DND-41 (cell line): ENCODE measurements around the gene LHFPL2.

Experiments used
- ATAC-seq: fragments of 200-7000 bp; cut with Tn5 transposase; 3 replicates; pipeline ENCODE4 v1.9.1; 2021; ENCODE audit warnings: low read depth; ENCODE audit not compliant: insufficient read depth
- DNase-seq: peaks from one replicate; pipeline ENCODE4 v3.0.0-alpha.2; 2020
- H2AFZ ChIP-seq: 2 replicates; pipeline ENCODE4 v1.6.0; 2012; ENCODE audit warnings: low read depth, low read length
- H3K27ac ChIP-seq: 2 replicates; pipeline ENCODE4 v1.5.1; 2012; ENCODE audit warnings: low read length, inconsistent platforms
- H3K27me3 ChIP-seq: fragments of 200-600 bp; sonication (generic); 2 replicates; pipeline ENCODE4 v1.6.0; 2012; ENCODE audit warnings: low read length, mild to moderate bottlenecking, inconsistent platforms; ENCODE audit not compliant: insufficient read depth, poor library complexity
- H3K36me3 ChIP-seq: 2 replicates; pipeline ENCODE4 v1.5.1; 2012; ENCODE audit warnings: low read length, inconsistent platforms; ENCODE audit not compliant: insufficient read depth
- H3K4me1 ChIP-seq: 2 replicates; pipeline ENCODE4 v1.5.1; 2012; ENCODE audit warnings: mild to moderate bottlenecking, low read length; ENCODE audit not compliant: insufficient read depth
- H3K4me2 ChIP-seq: 2 replicates; pipeline ENCODE4 v1.6.0; 2012; ENCODE audit warnings: mild to moderate bottlenecking, moderate library complexity, low read length, inconsistent platforms; ENCODE audit not compliant: insufficient read depth
- H3K4me3 ChIP-seq, 2 experiments: fragments of 200-600 bp in 1 of 2; shearing (Covaris generic) in 1 of 2; 2 replicates each; pipeline ENCODE4 v1.5.1; 2012 to 2016; ENCODE audit warnings: inconsistent platforms in 2 of 2, low read length in 2 of 2, mild to moderate bottlenecking in 2 of 2, low read depth in 1 of 2, moderate library complexity in 1 of 2
- H3K79me2 ChIP-seq: 2 replicates; pipeline ENCODE4 v1.6.0; 2012; ENCODE audit warnings: low read length, inconsistent platforms; ENCODE audit not compliant: insufficient read depth
- H3K9ac ChIP-seq: 2 replicates; pipeline ENCODE4 v1.6.0; 2012; ENCODE audit warnings: low read depth, mild to moderate bottlenecking, inconsistent platforms, low read length, moderate library complexity
- H3K9me3 ChIP-seq: 2 replicates; pipeline ENCODE4 v1.5.1; 2012; ENCODE audit warnings: low read length, moderate library complexity, mild to moderate bottlenecking, inconsistent platforms; ENCODE audit not compliant: insufficient read depth, severe bottlenecking
- H4K20me1 ChIP-seq: 2 replicates; pipeline ENCODE4 v1.6.0; 2012; ENCODE audit warnings: low read length; ENCODE audit not compliant: insufficient read depth
- EZH2 ChIP-seq: IDR thresholded peaks from 3 replicates; pipeline ENCODE4 v1.6.1; 2012; ENCODE audit warnings: borderline replicate concordance, low read depth, mild to moderate bottlenecking, moderate library complexity, low read length, inconsistent platforms; ENCODE audit not compliant: severe bottlenecking
- TF ChIP-seq, protein P1 (sequence below): IDR thresholded peaks from 2 replicates; pipeline ENCODE4 v1.5.1; 2012; ENCODE audit warnings: borderline replicate concordance, low read length, moderate library complexity, mild to moderate bottlenecking; ENCODE audit not compliant: poor library complexity, severe bottlenecking; ENCODE audit errors: extremely low read depth

LHFPL2 gene

DNA sequence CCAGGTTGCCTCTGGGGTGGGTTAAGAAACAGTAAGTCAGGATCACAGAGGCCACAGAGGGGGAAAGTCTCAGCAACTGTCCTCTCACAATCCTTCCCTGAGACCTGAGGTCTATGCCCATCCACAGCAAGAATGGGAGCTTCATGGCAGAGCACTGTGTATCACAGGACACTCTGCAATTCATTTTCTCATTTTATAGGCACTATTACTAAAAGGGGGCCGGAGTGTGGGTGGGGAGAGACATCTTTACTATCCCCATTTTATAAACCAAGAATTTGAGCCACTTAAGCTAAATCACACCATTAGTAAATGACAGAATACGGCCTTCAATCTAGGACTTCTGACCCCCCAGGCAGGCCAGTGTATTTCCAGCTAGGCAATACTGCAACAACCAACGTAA lies 79.9 kb downstream of the LHFPL2 start:
- H3K9ac ChIP-seq: no peak overlapping the region
- H3K27me3 ChIP-seq: peaks cover 5% of the 10 kb centered on the region
- no peaks in the 10 kb centered on the region for H3K79me2 ChIP-seq
- DNase-seq: no peak
- no peak overlapping the region for H3K27ac ChIP-seq
- no peaks in the 10 kb centered on the region for H3K4me1 ChIP-seq
- H3K4me3 ChIP-seq: no peak overlapping the region
- no peaks in the 10 kb centered on the region for H3K9me3 ChIP-seq
- no peaks in the 10 kb centered on the region for H3K36me3 ChIP-seq
- no peak overlapping the region for H2AFZ ChIP-seq
- H4K20me1 ChIP-seq: no peaks in the 10 kb centered on the region
- TF ChIP-seq, protein P1, sequence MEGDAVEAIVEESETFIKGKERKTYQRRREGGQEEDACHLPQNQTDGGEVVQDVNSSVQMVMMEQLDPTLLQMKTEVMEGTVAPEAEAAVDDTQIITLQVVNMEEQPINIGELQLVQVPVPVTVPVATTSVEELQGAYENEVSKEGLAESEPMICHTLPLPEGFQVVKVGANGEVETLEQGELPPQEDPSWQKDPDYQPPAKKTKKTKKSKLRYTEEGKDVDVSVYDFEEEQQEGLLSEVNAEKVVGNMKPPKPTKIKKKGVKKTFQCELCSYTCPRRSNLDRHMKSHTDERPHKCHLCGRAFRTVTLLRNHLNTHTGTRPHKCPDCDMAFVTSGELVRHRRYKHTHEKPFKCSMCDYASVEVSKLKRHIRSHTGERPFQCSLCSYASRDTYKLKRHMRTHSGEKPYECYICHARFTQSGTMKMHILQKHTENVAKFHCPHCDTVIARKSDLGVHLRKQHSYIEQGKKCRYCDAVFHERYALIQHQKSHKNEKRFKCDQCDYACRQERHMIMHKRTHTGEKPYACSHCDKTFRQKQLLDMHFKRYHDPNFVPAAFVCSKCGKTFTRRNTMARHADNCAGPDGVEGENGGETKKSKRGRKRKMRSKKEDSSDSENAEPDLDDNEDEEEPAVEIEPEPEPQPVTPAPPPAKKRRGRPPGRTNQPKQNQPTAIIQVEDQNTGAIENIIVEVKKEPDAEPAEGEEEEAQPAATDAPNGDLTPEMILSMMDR: no peak
- ATAC-seq: no peak
- no peak overlapping the region for H3K4me2 ChIP-seq

DNA sequence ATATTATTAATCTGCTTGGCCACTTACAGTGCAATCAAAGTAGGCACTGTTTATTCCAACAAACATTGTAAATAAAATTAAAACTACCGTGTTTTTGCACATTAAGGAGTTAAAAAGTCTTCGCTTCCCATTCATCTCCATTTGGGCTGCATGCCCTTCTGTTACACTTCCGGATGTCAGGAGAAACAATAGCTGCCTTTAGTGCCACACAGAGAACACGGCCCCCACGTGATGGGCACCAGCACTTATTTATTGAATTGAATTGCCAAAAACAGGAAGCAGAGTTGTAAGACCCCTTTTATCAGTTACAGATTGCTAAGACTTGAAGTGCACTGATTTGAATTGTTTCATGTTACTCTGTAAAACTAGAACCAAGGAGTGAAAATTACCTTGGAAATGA lies 80.4 kb downstream of the LHFPL2 start:
- no peaks in the 10 kb centered on the region for H4K20me1 ChIP-seq
- ATAC-seq (no peak), DNase-seq (no peak)
- no peak overlapping the region for H3K27ac ChIP-seq
- H3K36me3 ChIP-seq: no peaks in the 10 kb centered on the region
- no peak for TF ChIP-seq EZH2
- TF ChIP-seq, protein P1: no peak
- H3K79me2 ChIP-seq: no peaks in the 10 kb centered on the region
- H3K9me3 ChIP-seq: no peaks in the 10 kb centered on the region
- no peaks in the 10 kb centered on the region for H3K4me1 ChIP-seq
- H3K9ac ChIP-seq: no peak overlapping the region
- H2AFZ ChIP-seq: no peak overlapping the region
- H3K4me3 ChIP-seq: no peak overlapping the region
- H3K27me3 ChIP-seq: peaks cover 5% of the 10 kb centered on the region
- no peak overlapping the region for H3K4me2 ChIP-seq

DNA sequence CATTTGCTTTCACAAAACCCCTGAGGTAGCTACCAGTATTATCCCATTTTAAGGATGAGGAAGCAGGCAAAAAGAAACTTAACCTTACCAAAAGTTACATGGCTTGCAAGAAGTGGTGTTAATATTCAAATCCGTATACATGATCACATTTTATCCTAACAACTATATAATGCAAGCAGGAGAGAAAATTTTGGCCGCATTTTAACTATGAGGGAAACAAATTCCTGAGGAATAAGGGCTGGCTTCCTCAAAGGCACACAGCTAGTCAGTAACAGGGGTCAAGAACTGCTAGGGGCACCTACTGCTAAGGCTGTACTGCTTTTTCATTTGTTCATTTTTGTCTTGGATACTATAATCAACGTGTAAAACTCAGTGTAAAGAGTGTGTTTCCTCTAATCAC lies 81.0 kb downstream of the LHFPL2 start:
- no peak overlapping the region for H3K4me3 ChIP-seq
- no peaks in the 10 kb centered on the region for H3K36me3 ChIP-seq
- no peak overlapping the region for H2AFZ ChIP-seq
- no peak overlapping the region for H3K4me2 ChIP-seq
- no peak for DNase-seq
- H3K9me3 ChIP-seq: no peaks in the 10 kb centered on the region
- peaks cover 5% of the 10 kb centered on the region for H3K27me3 ChIP-seq
- ATAC-seq: no peak
- H3K79me2 ChIP-seq: no peaks in the 10 kb centered on the region
- no peaks in the 10 kb centered on the region for H3K4me1 ChIP-seq
- H4K20me1 ChIP-seq: no peaks in the 10 kb centered on the region
- no peak overlapping the region for H3K9ac ChIP-seq
- no peak overlapping the region for H3K27ac ChIP-seq
- TF ChIP-seq, protein P1: no peak
- TF ChIP-seq EZH2: no peak

DNA sequence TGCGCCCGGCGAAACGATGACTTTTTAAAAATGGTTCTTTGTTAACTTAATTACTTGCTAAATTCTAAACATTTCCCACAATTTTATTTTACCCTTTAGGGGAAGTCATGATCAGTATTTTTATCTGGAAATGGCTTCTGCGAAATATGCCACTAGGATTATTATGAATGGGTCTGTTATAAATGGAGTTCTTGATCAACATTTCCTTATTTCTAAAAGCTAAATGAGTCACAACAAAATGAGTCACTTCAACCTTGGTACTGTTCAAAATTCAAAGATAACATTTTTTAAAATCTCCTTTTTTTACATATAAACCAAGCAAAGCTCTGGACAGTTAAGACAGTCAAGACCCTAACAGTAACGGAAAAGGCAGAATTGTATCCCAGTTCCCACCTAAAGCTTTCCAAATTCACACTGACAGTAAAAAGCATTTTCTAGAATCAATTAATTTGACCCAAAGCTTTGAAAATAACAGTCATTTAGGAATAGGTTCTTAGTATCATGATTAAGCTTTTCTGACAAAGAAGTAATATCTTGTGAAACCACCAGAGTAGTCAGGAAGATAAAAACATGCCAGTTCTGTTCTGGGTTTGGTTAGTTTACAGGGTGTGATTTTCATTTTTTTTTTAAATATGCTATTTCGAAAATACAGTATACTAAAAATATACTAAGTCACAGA lies 81.7 kb downstream of the LHFPL2 start:
- peaks cover 5% of the 10 kb centered on the region for H3K27me3 ChIP-seq
- no peaks in the 10 kb centered on the region for H3K4me1 ChIP-seq
- H3K36me3 ChIP-seq: no peaks in the 10 kb centered on the region
- ATAC-seq: no peak
- DNase-seq: no peak
- no peaks in the 10 kb centered on the region for H3K79me2 ChIP-seq
- H2AFZ ChIP-seq: no peak overlapping the region
- no peak overlapping the region for H3K4me2 ChIP-seq
- H3K9ac ChIP-seq: no peak overlapping the region
- H3K27ac ChIP-seq: no peak overlapping the region
- no peak for TF ChIP-seq EZH2
- TF ChIP-seq, protein P1: no peak
- H3K9me3 ChIP-seq: no peaks in the 10 kb centered on the region
- no peaks in the 10 kb centered on the region for H4K20me1 ChIP-seq
- H3K4me3 ChIP-seq: no peak overlapping the region
